Parathyroid adenoma (tissue), 2 donors: ENCODE measurements around the gene TMEM87B.

ENCODE experiments used
- H2AFZ ChIP-seq: fragments of 300-600 bp; sonication (generic); one replicate; pipeline ENCODE4 v1.7.0; 2017; ENCODE audit warnings: antibody characterized with exemption, mild to moderate bottlenecking
- H3K27ac ChIP-seq: fragments of 300-600 bp; sonication (generic); one replicate; pipeline ENCODE4 v1.7.0; 2017
- H3K27me3 ChIP-seq: fragments of 300-600 bp; sonication (generic); one replicate; pipeline ENCODE4 v1.7.0; 2017; ENCODE audit warnings: low read length; ENCODE audit not compliant: control insufficient read depth, insufficient read depth
- H3K36me3 ChIP-seq: fragments of 300-600 bp; sonication (generic); one replicate; pipeline ENCODE4 v1.7.0; 2017; ENCODE audit warnings: low read length; ENCODE audit not compliant: control insufficient read depth, insufficient read depth
- H3K4me1 ChIP-seq: fragments of 300-600 bp; sonication (generic); one replicate; pipeline ENCODE4 v1.7.0; 2017; ENCODE audit warnings: control low read depth
- H3K4me2 ChIP-seq: fragments of 300-600 bp; sonication (generic); one replicate; pipeline ENCODE4 v1.7.0; 2017; ENCODE audit warnings: low read length
- H3K4me3 ChIP-seq: fragments of 300-600 bp; sonication (generic); one replicate; pipeline ENCODE4 v1.7.0; 2017; ENCODE audit warnings: low read depth, low read length
- H3K79me2 ChIP-seq: fragments of 300-600 bp; sonication (generic); one replicate; pipeline ENCODE4 v1.7.0; 2017; ENCODE audit warnings: control low read depth
- H3K9ac ChIP-seq: fragments of 300-600 bp; sonication (generic); one replicate; pipeline ENCODE4 v1.7.0; 2017; ENCODE audit warnings: mild to moderate bottlenecking
- H3K9me3 ChIP-seq: fragments of 300-600 bp; sonication (generic); one replicate; pipeline ENCODE4 v1.7.0; 2017; ENCODE audit warnings: low read length; ENCODE audit not compliant: control insufficient read depth
- CTCF ChIP-seq: fragments of 300-600 bp; sonication (generic); IDR thresholded peaks from one replicate; pipeline ENCODE4 v1.7.0; 2017; ENCODE audit warnings: antibody characterized with exemption, mild to moderate bottlenecking
- donor health status: primary hyperparathyroidism.

Gene TMEM87B

DNA sequence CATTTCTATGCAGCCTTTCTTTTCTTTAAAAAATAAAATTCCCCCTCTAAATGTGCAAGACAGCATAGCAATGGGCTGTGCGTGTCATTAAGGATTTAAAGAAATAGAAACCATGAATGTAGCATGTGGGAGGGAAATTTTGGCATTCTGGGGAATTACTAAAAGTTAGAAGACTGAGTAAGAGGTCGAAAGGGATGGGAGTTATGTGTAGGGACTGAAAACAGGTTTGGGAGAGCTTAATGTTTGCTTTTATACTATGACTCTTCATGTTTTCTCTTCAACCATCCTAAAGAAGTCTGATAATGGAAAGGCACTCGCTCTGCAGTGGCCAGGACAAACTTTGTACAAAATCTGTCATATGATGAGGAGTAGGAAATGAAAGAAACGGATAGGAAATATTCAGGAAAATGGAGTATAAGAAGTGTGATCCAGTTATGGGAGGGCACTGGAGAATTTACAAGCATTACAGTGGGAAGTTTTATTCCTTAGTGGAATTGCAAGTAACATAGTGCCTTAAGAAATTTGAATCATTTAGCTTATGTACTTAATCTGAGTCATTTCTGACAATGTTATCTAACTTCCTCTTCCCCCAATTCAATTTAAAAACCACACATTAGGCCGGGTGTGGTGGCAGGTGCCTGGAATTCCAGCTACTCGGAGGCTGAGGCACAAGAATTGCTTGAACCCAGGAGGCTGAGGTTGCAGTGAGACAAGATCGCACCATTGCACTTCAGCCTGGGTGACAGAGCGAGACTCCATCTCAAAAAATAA, 20.6 kb downstream of the TMEM87B start:
- no peak for TF ChIP-seq CTCF
- H3K9ac ChIP-seq, result no peak overlapping the region
- H3K4me1 ChIP-seq, result no peaks in the 10 kb centered on the region
- no peaks in the 10 kb centered on the region for H3K36me3 ChIP-seq
- no peaks in the 10 kb centered on the region for H3K27me3 ChIP-seq
- no peak overlapping the region for H3K27ac ChIP-seq
- H2AFZ ChIP-seq, result no peak overlapping the region
- peaks cover 10% of the 10 kb centered on the region for H3K79me2 ChIP-seq
- no peaks in the 10 kb centered on the region for H3K9me3 ChIP-seq
- H3K4me2 ChIP-seq, result no peak overlapping the region
- no peak overlapping the region for H3K4me3 ChIP-seq

DNA sequence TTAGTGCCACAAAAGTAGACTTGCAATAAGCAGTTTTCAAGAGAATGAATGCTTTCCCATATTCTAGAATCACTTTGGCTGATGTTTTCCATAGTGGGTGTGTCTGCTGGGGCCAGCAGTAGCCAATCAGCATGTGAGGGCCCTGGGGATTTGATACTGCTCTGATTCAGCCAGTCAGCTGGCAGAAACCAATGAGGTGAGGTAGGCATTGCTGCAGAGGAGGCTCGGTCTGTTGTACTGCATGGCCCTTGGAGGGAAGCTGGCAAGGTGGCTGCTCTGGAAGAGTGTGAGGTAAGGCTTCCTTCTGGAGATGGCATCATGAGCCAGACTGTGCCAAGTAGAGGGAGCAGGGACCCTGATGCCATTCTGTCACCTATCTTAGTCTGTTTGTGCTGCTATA, 22.7 kb downstream of the TMEM87B start:
- Histone ChIP-seq H3K36me3 (no peaks in the 10 kb centered on the region), H3K79me2 (peaks cover 7% of the 10 kb centered on the region), H2AFZ (no peak overlapping the region), H3K9ac (no peak overlapping the region), H3K27ac (no peak overlapping the region), H3K9me3 (no peaks in the 10 kb centered on the region), H3K4me1 (no peaks in the 10 kb centered on the region), H3K27me3 (no peaks in the 10 kb centered on the region), H3K4me2 (no peak overlapping the region), H3K4me3 (no peak overlapping the region)
- no peak for TF ChIP-seq CTCF

- TF ChIP-seq CTCF, result no peak
- Histone ChIP-seq H3K27me3 (no peaks in the 10 kb centered on the region), H3K79me2 (peaks cover 6% of the 10 kb centered on the region), H2AFZ (no peak overlapping the region), H3K9me3 (no peaks in the 10 kb centered on the region), H3K36me3 (no peaks in the 10 kb centered on the region), H3K4me3 (no peak overlapping the region), H3K4me1 (no peaks in the 10 kb centered on the region), H3K27ac (no peak overlapping the region), H3K9ac (no peak overlapping the region), H3K4me2 (no peak overlapping the region)
Observed at GRCh38 chr2:112081262-112081661, 26.2 kb downstream of the TMEM87B start.

DNA sequence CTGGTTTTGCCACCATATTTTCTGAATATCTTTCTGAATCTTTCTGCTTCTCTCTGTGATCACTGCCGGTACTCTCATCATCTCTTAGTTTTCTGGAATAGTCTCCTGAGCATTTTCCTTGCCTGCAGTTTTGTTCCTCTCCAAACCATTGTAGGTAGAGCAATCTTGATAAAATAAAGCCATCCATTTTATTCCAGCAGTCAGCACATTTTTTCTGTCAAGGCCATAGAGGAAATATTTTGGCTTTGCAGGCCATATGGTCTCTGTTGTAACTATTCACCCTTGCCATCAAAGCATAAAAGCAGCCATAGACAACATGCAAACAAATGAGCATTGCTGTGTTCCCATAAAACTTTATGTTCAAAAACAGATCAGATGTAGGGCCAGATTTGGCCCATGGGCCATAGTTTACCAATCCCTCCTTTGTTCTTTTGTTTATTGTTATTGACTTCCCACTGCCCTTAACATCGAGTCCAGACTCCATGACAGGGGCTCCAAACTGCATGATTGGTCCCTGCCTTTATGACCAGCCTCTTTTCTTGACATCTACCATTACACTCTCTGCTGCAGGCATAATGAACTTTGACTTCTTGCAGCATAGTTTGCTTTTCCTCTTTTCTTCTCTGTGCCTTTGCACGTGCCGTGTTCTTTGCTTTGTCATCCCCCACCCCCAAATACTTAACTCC, 29.8 kb downstream of the TMEM87B start:
- H3K79me2 ChIP-seq, result peaks cover 6% of the 10 kb centered on the region
- no peaks in the 10 kb centered on the region for H3K9me3 ChIP-seq
- no peak overlapping the region for H3K4me2 ChIP-seq
- H3K27ac ChIP-seq, result no peak overlapping the region
- no peaks in the 10 kb centered on the region for H3K27me3 ChIP-seq
- H3K4me1 ChIP-seq, result no peaks in the 10 kb centered on the region
- no peak for TF ChIP-seq CTCF
- H2AFZ ChIP-seq, result no peak overlapping the region
- no peaks in the 10 kb centered on the region for H3K36me3 ChIP-seq
- H3K9ac ChIP-seq, result no peak overlapping the region
- no peak overlapping the region for H3K4me3 ChIP-seq
